Kidney epithelial cell (primary cell): ENCODE measurements around the gene RYR1. TPM values are rescaled to one million over a fixed set of nuclear protein-coding genes. Genes with fewer than 3 reads are reported as not detected.

ENCODE experiments used
- DNase-seq: peaks from one replicate; pipeline ENCODE4 v3.0.0-alpha.2; 2010; ENCODE audit warnings: low read depth
- H3K27me3 ChIP-seq: 2 replicates; pipeline ENCODE4 v1.6.0; 2011; ENCODE audit warnings: low read length; ENCODE audit not compliant: control insufficient read depth, insufficient read depth
- H3K36me3 ChIP-seq: 2 replicates; pipeline ENCODE4 v1.5.1; 2011; ENCODE audit warnings: low read length; ENCODE audit not compliant: control insufficient read depth, insufficient read depth
- H3K4me3 ChIP-seq: 2 replicates; pipeline ENCODE4 v1.5.1; 2011; ENCODE audit warnings: low read depth, mild to moderate bottlenecking, control low read depth, low read length
- total RNA-seq: library from RNA; depleted of rRNA; stranded (reverse); fragments of >200 nt; gene quantifications from 2 replicates; pipeline ENCODE4 v1.2.3, GENCODE V29; 2015
- TF ChIP-seq, protein P1 (sequence below): IDR thresholded peaks from 2 replicates; pipeline ENCODE4 v1.5.1; 2011; ENCODE audit warnings: mild to moderate bottlenecking, moderate library complexity, low read length, control low read depth, inconsistent platforms; ENCODE audit not compliant: insufficient read depth, poor library complexity, severe bottlenecking

The RYR1 gene
- total RNA-seq, 1 donor from 2014 or later = 0.17 TPM

DNA sequence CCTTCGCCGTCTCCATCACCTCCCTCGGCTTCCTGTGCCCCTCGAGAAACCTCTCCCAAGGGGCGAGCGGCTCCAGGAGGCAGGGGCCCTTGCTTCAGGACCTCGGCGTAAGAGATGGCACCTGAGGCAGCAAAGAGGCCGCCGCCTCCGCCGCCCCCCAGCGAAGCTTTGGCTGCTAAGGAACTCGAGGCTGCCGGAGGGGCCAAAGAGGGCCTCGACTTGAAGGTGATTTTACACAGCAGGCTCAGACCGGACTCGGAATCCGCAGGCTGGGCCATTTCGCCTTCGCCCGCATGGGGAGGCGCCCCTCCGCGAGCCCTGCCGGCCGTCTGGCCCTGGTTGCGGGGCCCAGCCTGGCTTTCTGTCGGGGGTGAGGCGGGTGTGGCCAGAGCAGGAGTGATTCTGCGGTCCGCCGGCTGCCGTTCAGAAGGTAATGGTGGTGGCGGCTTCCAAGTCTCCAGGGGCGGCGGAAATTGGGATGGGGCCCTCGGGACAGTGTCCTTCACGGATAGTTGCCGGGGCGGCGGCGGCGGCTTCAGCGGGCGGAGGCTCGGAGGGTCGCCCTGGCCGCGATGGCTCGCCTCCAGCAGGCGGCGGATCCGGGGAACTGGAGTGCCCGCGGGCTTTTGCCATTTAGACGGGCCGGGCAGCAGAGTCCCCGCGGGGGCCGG is 47.1 kb upstream of the RYR1 start:
- TF ChIP-seq, protein P1, sequence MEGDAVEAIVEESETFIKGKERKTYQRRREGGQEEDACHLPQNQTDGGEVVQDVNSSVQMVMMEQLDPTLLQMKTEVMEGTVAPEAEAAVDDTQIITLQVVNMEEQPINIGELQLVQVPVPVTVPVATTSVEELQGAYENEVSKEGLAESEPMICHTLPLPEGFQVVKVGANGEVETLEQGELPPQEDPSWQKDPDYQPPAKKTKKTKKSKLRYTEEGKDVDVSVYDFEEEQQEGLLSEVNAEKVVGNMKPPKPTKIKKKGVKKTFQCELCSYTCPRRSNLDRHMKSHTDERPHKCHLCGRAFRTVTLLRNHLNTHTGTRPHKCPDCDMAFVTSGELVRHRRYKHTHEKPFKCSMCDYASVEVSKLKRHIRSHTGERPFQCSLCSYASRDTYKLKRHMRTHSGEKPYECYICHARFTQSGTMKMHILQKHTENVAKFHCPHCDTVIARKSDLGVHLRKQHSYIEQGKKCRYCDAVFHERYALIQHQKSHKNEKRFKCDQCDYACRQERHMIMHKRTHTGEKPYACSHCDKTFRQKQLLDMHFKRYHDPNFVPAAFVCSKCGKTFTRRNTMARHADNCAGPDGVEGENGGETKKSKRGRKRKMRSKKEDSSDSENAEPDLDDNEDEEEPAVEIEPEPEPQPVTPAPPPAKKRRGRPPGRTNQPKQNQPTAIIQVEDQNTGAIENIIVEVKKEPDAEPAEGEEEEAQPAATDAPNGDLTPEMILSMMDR = no peak
- H3K36me3 ChIP-seq = peaks cover 3% of the 10 kb centered on the region
- H3K4me3 ChIP-seq = no peak overlapping the region
- DNase-seq = no peak
- H3K27me3 ChIP-seq = peaks cover 8% of the 10 kb centered on the region

DNA sequence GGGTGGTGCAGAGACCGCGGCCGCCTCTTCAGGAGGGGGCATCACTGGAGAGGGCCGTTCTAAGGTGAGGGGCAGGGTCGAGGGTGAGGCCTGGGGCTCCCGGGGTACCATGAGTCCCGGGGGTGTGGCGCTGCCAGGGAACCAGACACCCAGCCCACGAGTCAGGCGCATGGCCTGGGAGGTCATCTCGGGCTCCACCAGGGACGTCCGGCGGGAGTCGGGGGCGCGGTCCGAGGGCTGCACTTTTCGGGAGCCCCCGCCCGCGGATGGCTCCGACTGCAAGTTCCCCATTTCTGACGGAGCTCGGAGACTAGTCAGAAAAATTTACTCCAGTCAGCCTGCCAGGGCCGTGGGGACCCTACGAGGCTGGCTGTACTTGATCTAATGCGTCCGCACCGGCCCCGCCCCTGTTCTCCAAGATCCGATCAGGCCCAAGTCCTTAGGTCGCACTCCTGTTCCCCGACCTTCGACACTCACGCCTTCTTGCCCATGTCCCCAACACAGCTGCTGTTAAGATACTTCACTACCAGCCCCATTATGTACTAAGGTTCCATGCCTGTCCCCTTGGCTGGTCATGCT is 46.4 kb upstream of the RYR1 start:
- Histone ChIP-seq H3K27me3 (peaks cover 8% of the 10 kb centered on the region), H3K36me3 (peaks cover 2% of the 10 kb centered on the region), H3K4me3 (peak overlapping the region; percentile 96)
- DNase-seq = no peak
- TF ChIP-seq, protein P1 = no peak

DNA sequence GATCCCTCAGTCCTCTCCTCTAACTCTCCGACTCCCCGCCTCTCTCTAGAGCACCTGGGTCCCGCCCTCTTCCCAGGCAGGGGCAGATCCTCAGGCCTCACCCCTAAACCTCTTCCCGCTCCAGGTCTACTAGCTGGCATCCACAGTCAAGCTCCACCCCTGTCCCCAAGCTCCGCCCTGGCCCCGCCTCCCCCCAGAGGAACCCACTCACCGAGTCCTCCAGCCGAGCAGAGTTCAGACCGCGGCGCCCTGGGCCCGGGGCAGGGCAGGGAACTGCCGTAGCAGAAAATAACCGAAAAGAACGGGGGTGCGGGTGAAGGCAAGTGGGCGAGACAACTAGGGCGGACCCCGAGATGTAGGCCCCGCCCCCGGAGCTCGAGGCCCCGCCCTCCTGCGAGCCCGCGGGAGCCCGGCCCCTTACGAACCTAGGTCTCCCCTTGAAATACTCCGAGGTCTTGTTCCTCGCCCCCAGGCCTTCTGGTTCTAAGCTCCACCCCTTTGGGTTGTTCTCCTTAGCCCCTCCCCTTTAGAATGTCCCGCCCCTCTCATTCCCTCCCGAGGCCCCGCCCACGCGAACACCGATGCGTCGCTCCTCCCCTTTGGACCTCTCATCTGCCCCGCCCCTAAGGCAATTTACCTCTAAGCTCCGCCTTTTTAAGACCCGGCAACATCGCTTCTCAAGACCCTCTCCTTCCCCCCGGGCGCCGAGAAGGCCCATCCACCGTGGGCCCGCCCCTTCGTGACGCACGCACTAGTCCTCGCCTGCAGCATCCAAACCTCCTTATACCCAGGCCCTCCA is 45.7 kb upstream of the RYR1 start, which contains the start of gene GGN:
Gene GGN (minus strand): TSS at position 485 of the 799 bp plus-strand sequence. CDS start 773 bp downstream, outside the sequence.
- DNase-seq = peak; percentile 85
- TF ChIP-seq, protein P1 = no peak
- Histone ChIP-seq H3K27me3 (peaks cover 8% of the 10 kb centered on the region), H3K4me3 (peak within 1 kb of the TSS; percentile 96), H3K36me3 (peaks cover 2% of the 10 kb centered on the region)

GRCh38 chr19:38388349-38389100 is 45.0 kb upstream of the RYR1 start, which contains the start of gene SPRED3:
Gene SPRED3, plus strand, starts transcription at chr19:38388697. Its CDS starts 1,606 bp downstream, at chr19:38390303.
- H3K36me3 ChIP-seq = no peaks in the 10 kb centered on the region
- peak within 1 kb of the TSS; percentile 96 for H3K4me3 ChIP-seq
- H3K27me3 ChIP-seq = peaks cover 8% of the 10 kb centered on the region
- no peak for DNase-seq
- TF ChIP-seq, protein P1 = no peak

DNA sequence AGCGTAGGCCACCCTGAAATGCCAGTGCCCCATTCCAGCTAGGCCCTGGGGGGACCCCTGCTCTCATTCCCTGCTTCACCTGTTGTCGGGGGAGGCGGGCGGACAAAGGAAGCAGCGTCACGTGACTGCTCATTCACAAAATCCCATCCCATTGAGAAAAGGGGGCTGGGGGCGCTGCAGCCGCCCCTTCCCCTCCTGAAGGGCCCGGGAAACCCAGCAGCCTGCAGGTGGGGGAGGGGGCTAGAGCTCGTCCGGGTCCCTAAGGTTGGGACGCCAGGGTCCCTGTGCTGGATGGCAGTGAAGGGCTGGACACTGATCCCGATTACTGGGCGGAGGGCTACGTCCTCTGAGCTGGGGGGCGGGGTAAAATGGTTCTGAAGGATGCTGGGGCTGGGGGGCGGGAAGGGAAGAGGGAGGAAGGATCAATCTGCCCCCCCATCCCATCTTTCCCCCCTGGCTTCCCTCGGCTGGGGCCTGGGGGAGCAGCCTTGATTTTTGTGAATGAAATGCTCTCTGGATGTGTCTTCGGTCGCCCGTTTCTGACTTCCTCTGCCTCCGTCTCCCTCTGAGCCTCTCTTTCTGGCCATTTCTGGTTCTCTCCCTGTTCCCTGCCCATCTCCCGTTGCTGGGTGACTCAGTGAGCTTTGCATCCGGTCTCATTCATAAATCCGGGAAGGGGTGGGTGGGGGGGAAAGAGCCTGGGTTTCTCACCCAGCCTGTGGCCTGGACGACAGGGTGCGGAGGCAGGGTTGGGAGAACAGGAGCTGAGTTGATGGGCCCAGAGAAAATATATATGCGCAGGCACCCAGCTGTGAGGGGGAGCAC is 44.2 kb upstream of the RYR1 start:
- peaks cover 8% of the 10 kb centered on the region for H3K27me3 ChIP-seq
- H3K4me3 ChIP-seq = peak overlapping the region; percentile 96
- peak; percentile 48 for DNase-seq
- TF ChIP-seq, protein P1 = no peak
- peaks cover 1% of the 10 kb centered on the region for H3K36me3 ChIP-seq
